ENCODE results near the gene PGAM2. TPM values are rescaled to one million over a fixed set of nuclear protein-coding genes. Genes with fewer than 3 reads are reported as not detected.

Gene PGAM2
- total and polyA plus RNA-seq, 2 of the 13 experiments (the other 11 are each of a cell fraction or from before 2014, with no cell fraction given), result 0.22 TPM; not detected in 1

GRCh38 chr7:44063547-44063893 lies 1.8 kb downstream of the PGAM2 start:
- peaks cover 63% of the 10 kb centered on the region for H3K4me1 ChIP-seq (ENCODE audit: insufficient read depth, low read length)
- no peaks in the 10 kb centered on the region for H3K27me3 ChIP-seq (ENCODE audit: control insufficient read depth in 1 of 2, insufficient read depth in 2 of 2, low read length in 2 of 2)
- no peak overlapping the region; the same call in 1 of the 2 replicates for H3K4me2 ChIP-seq (ENCODE audit: low read depth, low read length)
- ChIA-PET POLR2A (interaction anchor here (0.9 to 1.3 kb wide), 2 partner anchors 19 to 25 kb away, joined by 3 read pairs; partner anchors contain the start of gene DBNL), CTCF (ENCODE audit: low intra/inter-chr PET ratio, low total read pairs) (no interaction called here)
- intact Hi-C loops (cut with micrococcal nuclease; ENCODE audit: unreplicated experiment) (no loop called here), in situ Hi-C loops (cut with HindIII; ENCODE audit: extremely low pct_ligation_motif_present, low pct_unique_long_range_greater_than_20kb) (no loop called here)
- WGBS (ENCODE audit: low lambda C conversion rate), result 32% methylated on average over 8 of the region's 10 CpGs
- H3K9me3 ChIP-seq (ENCODE audit: low read length), result no peaks in the 10 kb centered on the region
- H3K27ac ChIP-seq (ENCODE audit: extremely low read length, insufficient read depth, low read length), result no peak overlapping the region
- H3K36me3 ChIP-seq (replicated peaks in 1 of 2; ENCODE audit: control insufficient read depth in 1 of 2, insufficient read depth in 2 of 2, low read length in 2 of 2), result peaks cover 13 to 24% of the 10 kb centered on the region in 2 experiments; a peak in 4 of 5 replicates
- ATAC-seq (peak; percentile 20), FAIRE-seq (no peak), DNase-seq (ENCODE audit: low spot score) (no peak)
- no TSS peak for BruUV-seq (replicated peaks)
- no peaks in the 10 kb centered on the region for H3K79me2 ChIP-seq (ENCODE audit: insufficient read depth, low read length)
- H3K9ac ChIP-seq (ENCODE audit: insufficient read depth, low read depth, low read length), result no peak overlapping the region
- no peak overlapping the region for H3K4me3 ChIP-seq (replicated peaks in 1 of 3; ENCODE audit: insufficient read depth in 1 of 3, low read depth in 2 of 3, low read length in 3 of 3)
- H2AFZ ChIP-seq (ENCODE audit: low read length), result no peak overlapping the region
- no peaks in the 10 kb centered on the region for H4K20me1 ChIP-seq (ENCODE audit: insufficient read depth, low read length)
- TF ChIP-seq ZSCAN25 (CRISPR knock-in tag; IDR thresholded peaks at IDR 0.05) (peak; percentile 94), POLR2AphosphoS5 (IDR thresholded peaks at IDR 0.05; ENCODE audit: low read depth, low read length) (0 out of 2 replicates have a peak, but pooled peaks have one; percentile 7), HOXD1 (CRISPR knock-in tag; IDR thresholded peaks at IDR 0.05) (no peak), KDM2A (CRISPR knock-in tag; IDR thresholded peaks at IDR 0.05; ENCODE audit: borderline replicate concordance, low read depth) (peak; percentile 36; the same call in 1 of the 2 replicates), ZSCAN12 (CRISPR knock-in tag; IDR thresholded peaks at IDR 0.05) (no peak), EP300 (IDR thresholded peaks at IDR 0.05; ENCODE audit: low read depth in 2 of 2, low read length in 2 of 2) (no peak), EP300 (CRISPR knock-in tag; IDR thresholded peaks at IDR 0.05; ENCODE audit: borderline replicate concordance) (no peak), CCDC6 (CRISPR knock-in tag; IDR thresholded peaks at IDR 0.05) (no peak), SP5 (CRISPR knock-in tag; IDR thresholded peaks at IDR 0.05; ENCODE audit: borderline replicate concordance, low read depth) (no peak), ZNF263 (CRISPR knock-in tag; IDR thresholded peaks at IDR 0.05) (peak; percentile 35; the same call in 1 of the 2 replicates), SAFB2 (CRISPR knock-in tag; IDR thresholded peaks at IDR 0.05; ENCODE audit: borderline replicate concordance, low read depth) (no peak), SOX6 (IDR thresholded peaks at IDR 0.05) (no peak), SOX6 (CRISPR knock-in tag; IDR thresholded peaks at IDR 0.05) (no peak), CTCF (CRISPR knock-in tag; IDR thresholded peaks at IDR 0.05) (0 out of 2 replicates have a peak, but pooled peaks have one; percentile 16), JUNB (CRISPR knock-in tag; IDR thresholded peaks at IDR 0.05; ENCODE audit: borderline replicate concordance) (no peak), ZNF460 (CRISPR knock-in tag; IDR thresholded peaks at IDR 0.05; ENCODE audit: borderline replicate concordance) (0 out of 2 replicates have a peak, but pooled peaks have one; percentile 8), TOPORS (CRISPR knock-in tag; IDR thresholded peaks at IDR 0.05) (no peak)
- TF ChIP-seq, protein P1, sequence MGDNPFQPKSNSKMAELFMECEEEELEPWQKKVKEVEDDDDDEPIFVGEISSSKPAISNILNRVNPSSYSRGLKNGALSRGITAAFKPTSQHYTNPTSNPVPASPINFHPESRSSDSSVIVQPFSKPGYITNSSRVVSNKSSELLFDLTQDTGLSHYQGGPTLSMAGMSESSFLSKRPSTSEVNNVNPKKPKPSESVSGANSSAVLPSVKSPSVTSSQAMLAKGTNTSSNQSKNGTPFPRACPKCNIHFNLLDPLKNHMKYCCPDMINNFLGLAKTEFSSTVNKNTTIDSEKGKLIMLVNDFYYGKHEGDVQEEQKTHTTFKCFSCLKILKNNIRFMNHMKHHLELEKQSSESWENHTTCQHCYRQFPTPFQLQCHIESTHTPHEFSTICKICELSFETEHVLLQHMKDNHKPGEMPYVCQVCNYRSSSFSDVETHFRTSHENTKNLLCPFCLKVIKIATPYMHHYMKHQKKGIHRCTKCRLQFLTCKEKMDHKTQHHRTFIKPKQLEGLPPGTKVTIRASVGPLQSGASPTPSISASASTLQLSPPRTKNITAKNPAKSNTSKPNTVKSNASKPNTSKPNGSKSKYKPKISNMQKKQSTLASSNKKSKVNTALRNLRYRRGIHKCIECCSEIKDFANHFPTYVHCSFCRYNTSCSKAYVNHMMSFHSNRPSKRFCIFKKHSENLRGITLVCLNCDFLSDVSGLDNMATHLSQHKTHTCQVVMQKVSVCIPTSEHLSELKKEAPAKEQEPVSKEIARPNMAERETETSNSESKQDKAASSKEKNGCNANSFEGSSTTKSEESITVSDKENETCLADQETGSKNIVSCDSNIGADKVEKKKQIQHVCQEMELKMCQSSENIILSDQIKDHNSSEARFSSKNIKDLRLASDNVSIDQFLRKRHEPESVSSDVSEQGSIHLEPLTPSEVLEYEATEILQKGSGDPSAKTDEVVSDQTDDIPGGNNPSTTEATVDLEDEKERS (CRISPR knock-in tag; IDR thresholded peaks at IDR 0.05), result no peak
- TF ChIP-seq, protein P2, sequence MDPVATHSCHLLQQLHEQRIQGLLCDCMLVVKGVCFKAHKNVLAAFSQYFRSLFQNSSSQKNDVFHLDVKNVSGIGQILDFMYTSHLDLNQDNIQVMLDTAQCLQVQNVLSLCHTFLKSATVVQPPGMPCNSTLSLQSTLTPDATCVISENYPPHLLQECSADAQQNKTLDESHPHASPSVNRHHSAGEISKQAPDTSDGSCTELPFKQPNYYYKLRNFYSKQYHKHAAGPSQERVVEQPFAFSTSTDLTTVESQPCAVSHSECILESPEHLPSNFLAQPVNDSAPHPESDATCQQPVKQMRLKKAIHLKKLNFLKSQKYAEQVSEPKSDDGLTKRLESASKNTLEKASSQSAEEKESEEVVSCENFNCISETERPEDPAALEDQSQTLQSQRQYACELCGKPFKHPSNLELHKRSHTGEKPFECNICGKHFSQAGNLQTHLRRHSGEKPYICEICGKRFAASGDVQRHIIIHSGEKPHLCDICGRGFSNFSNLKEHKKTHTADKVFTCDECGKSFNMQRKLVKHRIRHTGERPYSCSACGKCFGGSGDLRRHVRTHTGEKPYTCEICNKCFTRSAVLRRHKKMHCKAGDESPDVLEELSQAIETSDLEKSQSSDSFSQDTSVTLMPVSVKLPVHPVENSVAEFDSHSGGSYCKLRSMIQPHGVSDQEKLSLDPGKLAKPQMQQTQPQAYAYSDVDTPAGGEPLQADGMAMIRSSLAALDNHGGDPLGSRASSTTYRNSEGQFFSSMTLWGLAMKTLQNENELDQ (CRISPR knock-in tag; IDR thresholded peaks at IDR 0.05; ENCODE audit: borderline replicate concordance), result no peak

Data from HepG2 (cell line).